MM.1S (cell line): ENCODE data around the gene RET.

ENCODE experiments used
- DNase-seq: peaks from one replicate; pipeline ENCODE4 v3.0.0-alpha.2; 2015
- H2AFZ ChIP-seq: fragments of 300-600 bp; sonication (generic); 2 replicates; pipeline ENCODE4 v1.6.0; 2016; ENCODE audit warnings: antibody characterized with exemption, low read length
- H3F3A ChIP-seq: fragments of 300-600 bp; sonication (generic); 2 replicates; pipeline ENCODE4 v1.6.1; 2016; ENCODE audit warnings: mild to moderate bottlenecking, antibody characterized with exemption, low read length, moderate library complexity, mixed read lengths; ENCODE audit not compliant: insufficient read depth
- H3K27ac ChIP-seq: fragments of 300-600 bp; sonication (generic); 2 replicates; pipeline ENCODE4 v1.5.1; 2016; ENCODE audit warnings: mild to moderate bottlenecking, low read length
- H3K27me3 ChIP-seq: fragments of 300-600 bp; sonication (generic); replicated peaks from 2 replicates; pipeline ENCODE4 v1.6.0; 2016; ENCODE audit warnings: low read length; ENCODE audit not compliant: insufficient read depth
- H3K36me3 ChIP-seq: fragments of 300-600 bp; sonication (generic); replicated peaks from 2 replicates; pipeline ENCODE4 v1.6.1; 2016; ENCODE audit warnings: mild to moderate bottlenecking, low read length, mixed read lengths; ENCODE audit not compliant: insufficient read depth
- H3K4me1 ChIP-seq: fragments of 300-600 bp; sonication (generic); 2 replicates; pipeline ENCODE4 v1.6.1; 2016; ENCODE audit warnings: low read length, mixed read lengths
- H3K4me2 ChIP-seq: fragments of 300-600 bp; sonication (generic); 2 replicates; pipeline ENCODE4 v1.6.0; 2016; ENCODE audit warnings: low read depth, low read length
- H3K4me3 ChIP-seq: fragments of 300-600 bp; sonication (generic); 2 replicates; pipeline ENCODE4 v1.5.1; 2016; ENCODE audit warnings: low read length, mixed read lengths
- H3K79me2 ChIP-seq: fragments of 300-600 bp; sonication (generic); 2 replicates; pipeline ENCODE4 v1.6.1; 2016; ENCODE audit warnings: mixed run types, low read length, mixed read lengths
- H3K9ac ChIP-seq: fragments of 300-600 bp; sonication (generic); 2 replicates; pipeline ENCODE4 v1.6.1; 2016; ENCODE audit warnings: low read length, mixed read lengths
- H3K9me2 ChIP-seq: fragments of 300-600 bp; sonication (generic); replicated peaks from 2 replicates; pipeline ENCODE4 v1.6.1; 2016; ENCODE audit warnings: mild to moderate bottlenecking, low read length, mixed read lengths; ENCODE audit not compliant: insufficient read depth
- H3K9me3 ChIP-seq: fragments of 300-600 bp; sonication (generic); replicated peaks from 2 replicates; pipeline ENCODE4 v1.6.1; 2016; ENCODE audit warnings: mild to moderate bottlenecking, low read length, mixed read lengths; ENCODE audit not compliant: insufficient read depth
- H4K20me1 ChIP-seq: fragments of 300-600 bp; sonication (generic); 2 replicates; pipeline ENCODE4 v1.6.1; 2016; ENCODE audit warnings: mild to moderate bottlenecking, low read length, moderate library complexity, mixed read lengths; ENCODE audit not compliant: insufficient read depth
- CTCF ChIP-seq: fragments of 300-600 bp; sonication (generic); IDR thresholded peaks from 2 replicates; pipeline ENCODE4 v1.5.1; 2016; ENCODE audit warnings: antibody characterized with exemption, low read length, mixed read lengths
- EZH2 ChIP-seq: fragments of 300-600 bp; sonication (generic); optimal IDR thresholded peaks from 2 replicates; pipeline ENCODE3; 2017; ENCODE audit warnings: low read depth, mild to moderate bottlenecking, antibody characterized with exemption, low read length, mixed read lengths
- EZH2phosphoT487 ChIP-seq: fragments of 300-600 bp; sonication (generic); IDR thresholded peaks from 2 replicates; pipeline ENCODE4 v1.6.1; 2018; ENCODE audit warnings: antibody characterized with exemption, low read length

The RET gene

GRCh38 chr10:43044448-43044921 is 32.4 kb upstream of the RET start:
- TF ChIP-seq EZH2phosphoT487: no peak
- no peak for TF ChIP-seq CTCF
- TF ChIP-seq EZH2: no peak
- Histone ChIP-seq H3K36me3 (no peaks in the 10 kb centered on the region), H3K27me3 (no peaks in the 10 kb centered on the region), H3K4me3 (no peak overlapping the region), H3K27ac (no peak overlapping the region), H3K9ac (no peak overlapping the region), H3K9me3 (no peaks in the 10 kb centered on the region), H3K9me2 (no peaks in the 10 kb centered on the region), H3K4me1 (no peaks in the 10 kb centered on the region), H3K79me2 (no peaks in the 10 kb centered on the region), H2AFZ (no peak overlapping the region), H4K20me1 (no peaks in the 10 kb centered on the region), H3K4me2 (no peak overlapping the region), H3F3A (no peaks in the 10 kb centered on the region)
- DNase-seq: no peak

- Histone ChIP-seq H3K79me2 (no peaks in the 10 kb centered on the region), H3K4me2 (no peak overlapping the region), H3K27ac (no peak overlapping the region), H3K9ac (no peak overlapping the region), H3K4me3 (no peak overlapping the region), H3K27me3 (no peaks in the 10 kb centered on the region), H2AFZ (no peak overlapping the region), H3F3A (no peaks in the 10 kb centered on the region), H4K20me1 (no peaks in the 10 kb centered on the region), H3K4me1 (no peaks in the 10 kb centered on the region), H3K9me2 (no peaks in the 10 kb centered on the region), H3K9me3 (no peaks in the 10 kb centered on the region), H3K36me3 (no peaks in the 10 kb centered on the region)
- DNase-seq: no peak
- TF ChIP-seq EZH2 (no peak), CTCF (no peak), EZH2phosphoT487 (no peak)
These were observed 31.8 kb upstream of the RET start for GRCh38 chr10:43044961-43045621.

- no peak overlapping the region for H3K4me3 ChIP-seq
- no peaks in the 10 kb centered on the region for H3K79me2 ChIP-seq
- no peak overlapping the region for H2AFZ ChIP-seq
- TF ChIP-seq EZH2 (no peak), CTCF (no peak), EZH2phosphoT487 (no peak)
- H4K20me1 ChIP-seq: no peaks in the 10 kb centered on the region
- H3K27ac ChIP-seq: no peak overlapping the region
- H3K27me3 ChIP-seq: no peaks in the 10 kb centered on the region
- no peaks in the 10 kb centered on the region for H3K9me3 ChIP-seq
- no peak overlapping the region for H3K9ac ChIP-seq
- no peaks in the 10 kb centered on the region for H3F3A ChIP-seq
- no peak for DNase-seq
- H3K4me1 ChIP-seq: no peaks in the 10 kb centered on the region
- H3K9me2 ChIP-seq: no peaks in the 10 kb centered on the region
- H3K4me2 ChIP-seq: no peak overlapping the region
- H3K36me3 ChIP-seq: no peaks in the 10 kb centered on the region
These were observed 31.1 kb upstream of the RET start for GRCh38 chr10:43045631-43046287.
